ENCODE results near the gene NFILZ.

NFILZ gene

GRCh38 chr19:8643860-8644653 is 13.6 kb downstream of the NFILZ start:
- no peak for DNase-seq

DNA sequence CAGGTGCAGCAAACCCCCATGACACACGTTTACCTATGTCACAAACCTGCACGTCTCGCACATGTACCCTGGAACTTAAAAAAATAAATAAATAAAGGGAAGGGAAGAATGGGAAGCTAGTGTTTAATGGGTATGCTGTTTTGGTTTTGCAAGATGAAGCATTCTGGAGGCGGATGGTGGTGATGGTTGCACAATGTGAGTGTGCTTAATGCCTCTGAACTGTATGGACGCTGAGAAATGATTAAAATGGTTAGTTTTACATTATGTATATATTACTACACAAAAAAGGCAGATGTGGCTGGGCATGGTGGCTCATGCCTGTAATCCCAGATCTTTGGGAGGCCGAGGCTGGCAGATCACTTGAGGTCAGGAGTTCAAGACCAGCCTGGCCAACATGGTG is 17.8 kb downstream of the NFILZ start:
- DNase-seq, result no peak

- peak; percentile 7 for DNase-seq
These were observed 24.3 kb downstream of the NFILZ start for GRCh38 chr19:8654591-8655339.

- no peak for DNase-seq
These were observed 24.9 kb downstream of the NFILZ start for GRCh38 chr19:8655340-8655709.

GRCh38 chr19:8657869-8658268 is 27.4 kb downstream of the NFILZ start:
- DNase-seq, result no peak

GRCh38 chr19:8659905-8660304 is 29.5 kb downstream of the NFILZ start:
- DNase-seq, result no peak

DNA sequence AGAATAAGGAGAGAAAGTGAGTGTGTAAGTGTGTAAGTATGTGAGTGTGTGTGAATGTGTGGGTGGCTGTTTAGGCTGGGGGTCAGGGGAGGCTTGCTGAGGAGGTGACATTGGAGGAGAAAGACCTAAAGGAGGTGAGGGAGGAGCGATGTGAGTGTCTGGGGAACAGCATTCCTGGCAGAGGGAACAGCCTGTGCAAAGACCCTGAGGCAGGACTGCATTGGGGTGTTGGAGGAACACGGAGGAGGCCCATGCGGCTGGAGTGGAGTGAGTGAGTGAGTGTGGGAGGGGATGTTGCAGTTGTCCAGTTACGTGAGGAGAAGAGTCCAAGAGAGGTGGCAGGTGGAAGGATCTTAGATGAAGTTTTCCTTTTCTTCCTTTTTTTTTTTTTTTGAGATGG is 31.8 kb downstream of the NFILZ start:
- no peak for DNase-seq

DNA sequence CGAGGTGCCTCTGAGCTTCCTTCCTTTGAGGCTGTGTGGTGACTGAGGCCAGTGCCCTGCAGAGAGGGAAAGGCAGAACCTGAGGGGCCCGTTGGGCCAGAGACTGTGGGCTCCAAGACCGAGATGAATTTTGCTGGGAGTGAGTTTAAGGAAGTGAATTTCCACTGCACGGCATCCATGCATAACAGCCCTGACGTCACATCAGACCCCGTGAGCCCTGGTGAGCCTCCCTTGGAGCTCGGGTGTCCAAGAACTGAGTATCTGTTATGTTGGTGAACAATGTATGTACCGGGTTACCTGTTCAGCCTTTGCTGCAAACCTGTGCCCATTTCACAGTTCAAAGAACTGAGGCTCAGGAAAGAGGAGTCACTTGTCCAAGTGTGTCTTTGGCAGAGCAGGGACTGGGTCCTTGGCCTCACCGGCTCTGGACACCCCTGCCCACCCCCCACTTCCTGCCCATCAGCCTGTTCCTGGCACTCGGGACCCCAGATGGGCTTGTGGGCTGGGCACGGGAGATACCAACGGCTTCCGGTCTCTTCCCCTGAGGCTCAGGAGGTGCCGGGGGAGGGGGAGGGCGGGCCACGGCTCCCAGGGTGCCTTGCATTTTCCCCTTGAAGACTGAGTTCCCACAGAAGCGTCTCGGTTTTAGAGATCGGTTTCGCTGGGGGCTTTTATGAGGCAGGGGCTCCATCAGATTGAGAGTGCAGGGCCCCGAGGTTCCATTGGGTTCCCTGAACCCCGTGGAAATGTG is 33.7 kb downstream of the NFILZ start:
- DNase-seq, result no peak

DNA sequence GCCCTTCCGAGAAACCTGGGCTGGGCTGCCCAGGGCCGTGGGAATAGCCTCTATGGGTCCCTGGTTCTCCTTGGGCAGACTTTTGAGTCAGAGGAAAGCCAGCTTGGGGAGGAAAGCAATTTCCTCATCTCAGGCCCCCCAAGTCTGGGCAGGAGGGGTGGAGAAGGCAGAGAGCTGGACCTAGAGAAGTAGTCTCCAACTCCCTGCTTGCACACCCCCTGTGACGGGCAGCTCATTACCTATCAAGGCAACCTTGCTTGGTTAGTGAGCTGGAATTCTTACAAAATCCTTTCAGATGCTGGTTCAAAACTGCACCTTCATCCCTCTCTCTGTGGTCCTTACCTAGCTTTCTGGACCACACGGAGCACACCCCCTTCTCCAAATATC is 34.2 kb downstream of the NFILZ start:
- DNase-seq, result no peak

DNA sequence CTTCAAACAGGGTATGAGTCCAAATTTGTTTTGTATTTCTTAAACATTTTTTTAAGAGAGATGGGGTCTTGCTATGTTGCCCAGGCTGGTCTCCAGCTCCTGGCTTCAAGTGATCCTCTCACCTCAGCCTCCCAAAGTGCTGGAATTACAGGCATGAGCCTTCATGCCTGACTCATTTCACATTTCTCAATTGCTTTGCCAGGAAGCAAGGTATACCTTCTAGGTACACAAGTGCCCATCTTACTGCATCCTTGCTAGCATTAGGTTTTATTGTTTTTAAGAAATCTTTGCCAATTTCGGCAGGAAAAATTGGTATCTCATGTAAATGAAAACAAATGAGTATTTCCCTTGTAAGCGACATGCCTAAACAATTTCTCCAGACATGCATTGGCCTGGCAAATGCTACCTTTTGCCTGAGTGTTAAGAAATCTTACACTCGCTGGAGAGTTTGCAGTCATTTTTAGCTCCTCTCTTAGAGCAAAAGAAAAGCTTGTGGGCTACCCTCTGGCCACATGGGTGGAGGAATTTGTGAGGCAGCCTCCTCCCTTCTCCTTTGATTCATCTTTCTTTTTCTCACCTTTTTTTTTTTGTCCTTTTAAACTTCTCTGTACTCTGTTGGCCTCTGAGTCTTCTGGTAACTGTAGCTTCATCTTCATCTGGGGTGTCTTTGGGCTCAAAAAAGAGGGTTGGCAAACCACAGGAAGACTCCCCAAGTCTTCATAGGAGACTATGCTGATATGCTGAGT is 35.2 kb downstream of the NFILZ start:
- DNase-seq, result no peak

DNA sequence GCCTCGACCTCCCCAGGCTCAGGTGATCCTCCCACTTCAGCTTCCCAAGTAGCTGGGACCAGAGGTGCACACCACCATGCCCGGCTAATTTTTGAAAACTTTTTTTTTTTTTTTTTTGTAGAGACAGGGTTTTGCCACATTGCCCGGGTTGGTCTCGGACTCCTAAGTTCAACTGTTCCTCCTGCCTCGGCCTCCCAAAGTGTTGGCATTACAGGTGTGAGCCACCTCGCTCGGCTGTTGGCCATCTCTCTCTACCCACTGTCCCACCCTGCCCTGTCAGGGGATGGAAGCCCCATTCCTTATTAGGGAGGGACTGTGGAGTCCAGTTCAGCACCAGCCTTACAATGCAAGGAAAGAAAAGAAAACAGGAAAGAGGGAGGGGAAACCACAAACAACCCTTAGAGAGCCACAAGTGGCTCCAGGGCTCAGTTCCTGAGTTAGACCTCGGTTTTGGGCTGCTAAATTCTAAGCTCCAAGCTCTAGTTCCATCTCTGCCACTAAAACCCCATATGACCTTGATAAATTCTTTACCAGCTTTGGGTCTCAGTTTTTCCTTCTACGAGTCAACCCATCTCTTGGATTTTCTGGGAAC is 36.5 kb downstream of the NFILZ start:
- DNase-seq, result no peak

DNA sequence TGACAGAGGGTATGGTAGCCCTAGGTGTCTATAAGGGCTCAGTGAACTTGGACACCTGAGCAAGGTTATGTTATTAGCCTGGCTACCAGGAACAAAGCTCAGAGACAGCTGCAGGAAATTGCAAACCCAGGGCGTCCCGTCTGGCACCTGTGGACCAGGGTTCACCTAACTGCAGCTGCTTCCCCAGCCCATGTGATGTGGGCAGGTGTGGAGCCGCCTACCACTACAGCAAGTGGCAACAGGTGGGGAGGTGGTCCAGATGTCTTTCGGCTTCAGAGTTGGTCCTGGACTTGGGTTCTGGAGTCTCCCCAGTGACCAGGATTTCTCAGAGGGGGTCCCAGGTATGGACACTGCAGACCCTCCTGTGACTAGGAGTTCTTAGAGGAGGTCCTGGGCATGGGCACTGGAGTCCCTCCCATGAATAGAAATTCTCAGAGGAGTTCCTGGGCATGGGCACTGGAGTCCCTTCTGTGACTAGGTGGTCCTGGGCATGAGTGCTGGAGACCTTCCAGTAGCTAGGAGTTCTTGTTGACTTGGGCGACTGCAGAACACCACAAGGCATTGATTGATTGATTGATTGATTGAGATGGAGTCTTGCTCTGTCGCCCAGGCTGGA is 43.0 kb downstream of the NFILZ start:
- DNase-seq, result no peak

- DNase-seq, result no peak
These were observed 44.6 kb downstream of the NFILZ start for GRCh38 chr19:8675066-8675465.

DNA sequence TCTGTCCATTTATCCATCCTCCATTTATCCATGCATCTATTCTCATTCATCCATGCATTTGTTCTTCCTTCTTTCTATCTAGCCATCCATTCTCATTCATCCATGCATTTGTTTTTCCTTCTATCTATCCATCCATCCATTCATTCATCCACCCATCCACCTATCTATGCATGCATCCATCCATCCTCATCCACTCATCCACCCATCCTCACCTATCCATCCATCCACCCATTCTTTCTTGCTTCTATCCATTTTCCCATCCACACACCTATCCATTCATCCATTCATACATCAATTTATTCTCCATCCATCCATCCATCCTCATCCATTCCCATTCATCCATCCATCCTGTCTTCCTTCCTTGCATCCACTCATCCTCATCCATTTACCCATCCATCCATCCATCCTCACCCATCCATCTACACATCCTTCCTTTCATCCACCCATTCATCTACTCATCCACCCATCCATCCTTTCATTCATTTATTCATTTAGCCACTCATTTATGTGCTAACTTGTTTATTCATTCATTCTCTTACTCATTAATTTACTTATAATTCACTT is 47.9 kb downstream of the NFILZ start:
- DNase-seq, result no peak

Data from NCI-H2171 (cell line).